Measurements from ENCODE around the gene ANO5. TPM values are rescaled to one million over a fixed set of nuclear protein-coding genes. Genes with fewer than 3 reads are reported as not detected.

Gene ANO5
- total and polyA plus RNA-seq, 2 of the 4 experiments (the other 2 are of a cell fraction) = not detected

GRCh38 chr11:22331771-22332170 lies 138.9 kb downstream of the ANO5 start:
- Histone ChIP-seq H2AK9ac (replicated peaks; ENCODE audit: low read depth, low read length, poor library complexity) (no peak overlapping the region), H4K5ac (ENCODE audit: low read depth, low read length) (no peak overlapping the region), H2BK15ac (ENCODE audit: low read depth, low read length) (no peak overlapping the region), H3K9me1 (ENCODE audit: insufficient read depth, low read length) (no peaks in the 10 kb centered on the region), H3K36me3 (ENCODE audit: control insufficient read depth, insufficient read depth, low read length) (no peaks in the 10 kb centered on the region), H4K8ac (ENCODE audit: low read depth in 2 of 2, low read length in 2 of 2) (no peak overlapping the region), H3K9me3 (ENCODE audit: control insufficient read depth, insufficient read depth, low read length) (no peaks in the 10 kb centered on the region), H3K4ac (ENCODE audit: low read depth, low read length) (no peak overlapping the region), H3K18ac (ENCODE audit: low read depth, low read length) (no peak overlapping the region), H2AFZ (replicated peaks; ENCODE audit: low read length, poor library complexity) (no peak overlapping the region), H3K27ac (ENCODE audit: insufficient read depth, low read length) (no peak overlapping the region), H3K14ac (replicated peaks; ENCODE audit: low read depth, low read length) (no peak overlapping the region), H2BK5ac (ENCODE audit: low read depth, low read length, poor library complexity, severe bottlenecking) (no peak overlapping the region), H3K4me1 (ENCODE audit: control insufficient read depth, insufficient read depth, low read length) (no peaks in the 10 kb centered on the region), H3K27me3 (ENCODE audit: control insufficient read depth, insufficient read depth, low read length) (no peaks in the 10 kb centered on the region), H4K20me1 (ENCODE audit: insufficient read depth, low read length) (no peaks in the 10 kb centered on the region), H3K23ac (ENCODE audit: low read depth, low read length) (no peak overlapping the region), H4K91ac (ENCODE audit: insufficient read depth, low read depth, low read length) (no peak overlapping the region), H3K4me2 (ENCODE audit: low read depth, low read length) (no peak overlapping the region), H3K56ac (ENCODE audit: extremely low read depth, insufficient read depth, low read length) (no peak overlapping the region; the same call in 1 of the 2 replicates), H2AK5ac (ENCODE audit: low read depth, low read length) (no peak overlapping the region), H2BK20ac (ENCODE audit: low read depth, low read length) (no peak overlapping the region), H3K4me3 (ENCODE audit: insufficient read depth, low read depth, low read length) (no peak overlapping the region), H2BK120ac (ENCODE audit: low read depth, low read length) (no peak overlapping the region), H3K79me1 (ENCODE audit: low read depth in 1 of 2, low read length in 2 of 2) (no peaks in the 10 kb centered on the region), H3K9ac (ENCODE audit: low read depth, low read length) (no peak overlapping the region)
- intact Hi-C loops (cut with micrococcal nuclease) (no loop called here), dilution Hi-C loops (cut with HindIII; ENCODE audit: low sequenced_read_pairs, unreplicated experiment) (no loop called here), in situ Hi-C loops (cut with MboI; ENCODE audit: low sequenced_read_pairs) (loop anchor here (10.0 kb wide), 1 partner anchor 453 kb away; no protein-coding TSS in a partner anchor)
- WGBS, 2 experiments (ENCODE audit: extremely low coverage in 2 of 2, insufficient read length in 1 of 2) = no CpG with 5 or more reads among the region's 4 CpGs
- ATAC-seq (ENCODE audit: low read depth) (no peak), DNase-seq (no peak)
- ChIA-PET POLR2A (ENCODE audit: unreplicated experiment) (no interaction called here), CTCF (no interaction called here)
- no peak for TF ChIP-seq MXI1 (IDR thresholded peaks at IDR 0.05; ENCODE audit: borderline replicate concordance, low read depth, low read length)
- TF ChIP-seq CHD1 (IDR thresholded peaks at IDR 0.05; ENCODE audit: low read depth, low read length) = no peak
- TF ChIP-seq BHLHE40 (IDR thresholded peaks at IDR 0.05; ENCODE audit: low read depth, low read length) = no peak
- TF ChIP-seq MAZ (IDR thresholded peaks at IDR 0.05; ENCODE audit: borderline replicate concordance, low read depth, low read length) = no peak
- no peak for TF ChIP-seq CTCF (conservative IDR thresholded peaks at IDR 0.05; ENCODE audit: low read depth, low read length)
- no TSS peak for BruUV-seq (replicated peaks)

Other genes with a start within 250 kb of the ANO5 start
- gene SLC17A6, start 145.3 kb downstream of the ANO5 start, total RNA-seq (2012; rRNA removed) = not detected in 2 replicates
- not detected in 2 replicates for gene SLC17A6, start 145.3 kb downstream of the ANO5 start, polyA plus RNA-seq (2012; rRNA removed)

All from IMR-90 (cell line).